ENCODE data around the gene LFNG.

Gene LFNG, protein sequence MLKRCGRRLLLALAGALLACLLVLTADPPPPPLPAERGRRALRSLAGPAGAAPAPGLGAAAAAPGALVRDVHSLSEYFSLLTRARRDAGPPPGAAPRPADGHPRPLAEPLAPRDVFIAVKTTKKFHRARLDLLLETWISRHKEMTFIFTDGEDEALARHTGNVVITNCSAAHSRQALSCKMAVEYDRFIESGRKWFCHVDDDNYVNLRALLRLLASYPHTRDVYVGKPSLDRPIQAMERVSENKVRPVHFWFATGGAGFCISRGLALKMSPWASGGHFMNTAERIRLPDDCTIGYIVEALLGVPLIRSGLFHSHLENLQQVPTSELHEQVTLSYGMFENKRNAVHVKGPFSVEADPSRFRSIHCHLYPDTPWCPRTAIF

DNA sequence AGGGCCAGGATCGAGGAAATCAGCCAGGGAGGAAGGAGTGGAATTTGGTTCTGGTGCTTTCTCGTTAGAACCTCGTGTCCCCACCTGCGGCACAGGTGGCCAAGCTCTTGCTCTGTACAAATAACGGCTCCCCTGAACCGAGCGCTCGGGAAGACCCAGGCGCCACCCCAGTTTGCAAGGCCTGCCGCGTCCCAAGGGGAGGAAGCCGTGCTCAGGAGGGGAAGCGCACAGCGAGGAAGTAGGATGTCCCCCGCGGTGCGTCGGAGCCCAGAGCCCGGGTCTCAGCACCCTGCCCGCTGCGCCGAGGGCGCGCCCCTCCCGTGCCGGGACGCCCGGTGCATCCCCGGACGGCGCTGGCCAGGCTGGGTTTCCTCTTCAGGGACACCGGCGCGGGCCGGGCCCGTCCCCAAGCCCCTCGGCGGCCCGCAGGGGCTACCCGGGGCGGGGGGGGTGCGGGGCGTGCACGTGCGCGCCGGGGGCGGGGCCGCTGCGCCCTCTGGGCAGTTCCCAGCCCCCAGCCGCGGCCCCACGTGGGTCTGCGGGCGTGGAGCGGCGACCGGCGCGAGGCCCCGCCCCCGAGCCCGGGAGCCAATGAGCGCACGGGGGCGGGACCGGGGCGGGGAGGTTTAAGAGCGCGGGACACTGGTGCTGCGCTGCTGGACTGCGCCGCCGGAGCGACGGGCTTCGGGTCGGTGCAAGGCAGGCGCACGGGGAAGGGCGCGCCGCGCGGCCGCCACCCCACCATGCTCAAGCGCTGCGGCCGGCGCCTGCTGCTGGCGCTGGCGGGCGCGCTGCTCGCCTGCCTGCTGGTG lies at the start of gene LFNG:
LFNG (plus strand) TSS at position 656 of the 812 bp plus-strand sequence; CDS start at position 744, 88 bp downstream.
- DNase-seq (ENCODE audit: low read depth in 2 of 2), result peak; percentile 66 to 79

DNA sequence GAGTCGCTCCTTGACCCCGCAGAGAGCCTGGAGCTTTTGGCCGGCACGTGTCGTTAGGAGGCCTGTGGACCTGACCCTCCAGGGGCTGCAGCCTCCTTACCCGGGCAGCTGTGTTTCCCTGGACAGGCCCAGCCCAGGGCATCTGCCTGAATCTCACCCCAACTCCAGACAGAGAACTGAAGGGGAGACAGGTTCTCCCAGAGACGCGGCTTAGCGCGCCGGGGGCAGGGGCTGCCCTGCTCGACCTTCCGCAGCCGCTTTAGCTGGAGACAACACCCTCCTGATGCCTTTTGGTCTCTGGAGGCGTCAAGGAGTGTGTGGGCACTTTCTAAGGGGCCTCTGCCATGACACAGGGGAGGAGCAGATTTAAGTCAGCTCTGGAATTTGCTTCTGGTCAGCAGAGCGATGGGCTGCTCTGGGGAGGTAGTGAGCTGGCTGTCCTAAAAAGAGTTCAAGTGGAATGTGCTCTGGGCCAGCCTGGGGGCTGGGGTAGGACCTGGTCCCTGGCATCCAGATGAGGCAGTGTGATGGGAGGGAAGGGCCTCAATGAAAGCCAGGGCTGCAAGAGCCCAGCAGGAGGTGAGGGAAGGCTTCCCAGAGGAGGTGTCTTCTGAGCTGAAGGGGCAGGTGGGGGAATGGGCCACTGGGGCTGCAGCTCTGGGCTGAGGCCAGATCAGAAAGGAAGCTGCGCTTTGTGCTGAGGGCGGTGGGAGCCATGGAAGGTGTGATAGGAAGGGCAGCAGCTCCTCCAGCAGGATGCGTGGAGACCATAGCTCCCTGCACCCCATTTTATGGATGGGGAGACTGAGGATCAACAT lies 49.2 kb upstream of the LFNG start:
- DNase-seq (ENCODE audit: low read depth in 2 of 2), result no peak

DNA sequence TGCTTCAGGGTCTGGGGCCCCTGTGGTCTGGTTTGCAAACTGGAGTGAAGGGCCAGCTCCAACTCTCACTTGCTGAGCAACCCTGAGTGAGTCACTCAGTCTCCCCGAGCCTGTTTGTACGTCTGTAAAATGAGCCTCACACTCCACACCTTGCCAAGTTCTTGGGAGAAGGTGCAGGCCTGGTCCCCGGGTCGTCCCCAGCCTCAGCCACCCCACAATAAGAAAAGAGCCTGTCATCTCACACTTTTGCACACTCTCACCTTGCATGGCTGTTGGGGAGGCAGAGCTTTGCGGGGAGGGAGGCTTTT lies 48.6 kb upstream of the LFNG start:
- DNase-seq (ENCODE audit: low read depth in 2 of 2), result no peak

- no peak for DNase-seq (ENCODE audit: low read depth in 2 of 2)
Observed at GRCh38 chr7:2471396-2471795, 48.2 kb upstream of the LFNG start.

DNA sequence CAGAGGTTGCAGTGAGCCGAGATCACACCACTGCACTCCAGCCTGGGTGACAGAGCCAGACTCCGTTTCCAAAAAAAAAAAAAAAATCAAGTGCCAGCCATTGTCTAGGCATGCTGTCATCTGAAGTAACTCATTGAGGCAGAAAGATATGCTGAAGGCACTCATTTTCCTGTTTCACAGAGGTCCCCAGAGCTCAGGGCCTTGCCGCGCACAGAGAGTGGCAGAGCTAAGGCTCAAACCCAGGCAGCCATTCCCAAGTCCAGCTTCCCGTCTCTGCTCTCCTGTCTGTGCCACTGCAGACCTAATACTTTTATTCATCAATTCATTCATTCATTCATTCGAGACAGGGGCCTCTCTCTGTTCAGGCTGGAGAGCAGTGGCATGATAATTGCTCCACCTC lies 46.8 kb upstream of the LFNG start:
- DNase-seq (ENCODE audit: low read depth in 2 of 2), result no peak

DNA sequence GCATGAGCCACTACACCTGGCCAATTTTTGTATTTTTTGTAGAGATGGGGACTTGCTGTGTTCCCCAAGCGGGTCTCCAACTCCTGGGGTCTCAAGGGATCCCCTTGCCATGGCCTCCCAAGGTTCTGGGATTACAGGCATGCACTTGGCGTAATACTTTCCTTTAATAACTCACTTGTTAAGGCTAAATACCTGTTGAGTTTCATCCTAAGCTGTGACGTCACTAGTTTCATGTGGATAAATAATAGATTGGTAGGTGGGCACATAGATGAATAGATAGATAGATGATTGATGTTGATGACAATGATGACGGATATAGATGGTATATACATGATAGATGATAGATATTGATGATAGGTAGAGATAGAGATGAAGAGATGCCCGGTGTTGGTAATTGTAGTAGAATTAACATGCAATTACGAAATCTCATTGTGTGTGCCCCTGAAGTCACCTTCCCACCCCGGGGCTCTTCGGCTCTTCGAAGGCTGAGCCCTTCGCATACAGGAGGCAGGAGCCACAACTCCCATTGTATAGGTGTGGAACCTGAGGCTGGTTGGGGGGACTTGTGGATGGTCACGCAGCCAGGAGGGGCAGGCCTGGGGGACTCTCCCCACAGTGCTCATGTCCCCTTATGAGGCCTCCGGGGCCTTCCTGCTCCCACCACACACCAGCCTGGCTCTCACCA lies 45.9 kb upstream of the LFNG start:
- DNase-seq (ENCODE audit: low read depth in 2 of 2), result no peak

GRCh38 chr7:2474224-2474623 lies 45.4 kb upstream of the LFNG start:
- DNase-seq (ENCODE audit: low read depth in 2 of 2), result no peak

GRCh38 chr7:2474813-2475677 lies 44.5 kb upstream of the LFNG start:
- no peak for DNase-seq (ENCODE audit: low read depth in 2 of 2)

- DNase-seq (ENCODE audit: low read depth in 2 of 2), result no peak
Observed at GRCh38 chr7:2475678-2476015, 43.9 kb upstream of the LFNG start.

GRCh38 chr7:2476298-2476697 lies 43.3 kb upstream of the LFNG start, which contains the start of gene GRIFIN:
GRIFIN (minus strand) TSS chr7:2476398; CDS start chr7:2476383, 15 bp downstream.
- DNase-seq (ENCODE audit: low read depth in 2 of 2), result no peak

- no peak for DNase-seq (ENCODE audit: low read depth in 2 of 2)
Observed at GRCh38 chr7:2476776-2477446, 42.7 kb upstream of the LFNG start.

- DNase-seq (ENCODE audit: low read depth in 2 of 2), result peak in 1 of 2 experiments; percentile 37
Observed at GRCh38 chr7:2477447-2478398, 41.9 kb upstream of the LFNG start.

GRCh38 chr7:2478399-2478785 lies 41.2 kb upstream of the LFNG start:
- no peak for DNase-seq (ENCODE audit: low read depth in 2 of 2)

DNA sequence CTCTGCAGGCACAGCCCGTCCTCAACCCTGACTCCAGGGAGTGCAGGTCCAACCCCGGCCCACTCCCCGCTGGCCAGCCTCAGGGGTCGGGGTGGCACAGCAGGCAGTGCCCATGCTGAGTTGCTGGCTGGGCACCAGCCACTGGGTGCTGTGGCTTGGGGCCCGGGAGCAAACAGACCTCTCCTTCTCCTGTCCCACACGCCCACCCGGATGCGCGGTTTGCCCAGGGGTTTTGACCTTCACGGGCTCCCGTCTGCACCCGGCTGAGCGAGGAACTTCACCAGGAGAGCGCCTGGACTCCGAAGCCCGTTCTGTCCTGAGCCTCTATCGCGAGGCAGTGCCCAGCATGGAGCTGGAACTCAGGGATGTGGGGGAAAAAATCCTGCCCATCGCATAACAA lies 40.8 kb upstream of the LFNG start:
- no peak for DNase-seq (ENCODE audit: low read depth in 2 of 2)

DNA sequence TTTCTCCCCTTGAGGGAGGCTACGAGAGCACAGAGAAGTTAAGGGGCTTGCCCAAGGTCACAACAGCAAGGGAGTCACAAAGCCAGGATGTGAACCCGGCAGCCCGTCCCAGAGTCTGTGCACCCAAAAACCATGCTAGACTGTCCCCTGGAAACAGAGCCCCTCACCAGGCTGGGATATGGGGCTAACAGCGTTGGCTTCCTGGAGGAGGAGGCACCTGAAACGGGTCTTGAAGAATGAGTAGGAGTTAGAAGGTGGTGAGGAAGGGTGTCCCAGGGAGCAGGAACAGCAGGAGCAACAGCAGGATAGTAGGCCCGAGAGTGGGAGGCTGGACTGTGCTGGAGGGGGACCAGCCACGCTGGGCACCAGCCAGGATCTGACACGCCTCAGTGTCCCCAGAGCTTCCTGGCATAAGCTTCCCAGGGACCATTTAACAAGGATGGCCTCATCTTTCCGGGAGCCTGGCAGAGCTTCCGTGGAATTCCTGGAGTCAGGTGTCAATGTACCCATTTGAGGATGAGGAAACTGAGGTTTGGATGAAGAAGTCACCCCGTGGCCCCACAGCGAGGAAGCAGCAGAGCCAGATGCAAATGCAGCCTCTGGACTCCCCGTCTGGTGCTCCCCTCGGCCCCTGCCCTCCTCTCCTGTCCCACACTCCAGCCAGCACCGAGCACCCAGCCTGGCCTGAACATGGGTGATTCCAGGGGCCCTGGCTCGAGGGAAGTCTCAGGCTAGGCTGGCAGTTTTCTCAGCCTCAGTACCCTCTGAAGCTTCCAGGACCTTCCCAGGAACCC lies 40.1 kb upstream of the LFNG start:
- no peak for DNase-seq (ENCODE audit: low read depth in 2 of 2)

DNA sequence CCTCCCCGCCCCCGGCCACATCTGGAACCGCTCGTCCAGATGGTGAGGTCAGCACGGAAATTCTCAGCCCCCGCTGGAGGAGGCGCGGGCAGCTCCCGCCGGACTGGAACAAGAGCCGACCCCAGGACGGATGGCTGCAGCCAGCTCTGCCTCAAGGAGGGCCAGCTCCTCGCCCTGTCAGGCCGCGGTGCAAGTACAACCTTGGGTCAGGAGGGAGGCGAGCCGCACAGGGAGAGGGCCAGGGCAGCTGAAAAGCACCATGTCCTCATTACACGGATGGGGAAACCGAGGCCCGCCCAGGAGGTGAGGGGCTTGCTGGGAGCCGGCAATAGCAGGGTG lies 39.5 kb upstream of the LFNG start:
- DNase-seq (ENCODE audit: low read depth in 2 of 2), result no peak

DNA sequence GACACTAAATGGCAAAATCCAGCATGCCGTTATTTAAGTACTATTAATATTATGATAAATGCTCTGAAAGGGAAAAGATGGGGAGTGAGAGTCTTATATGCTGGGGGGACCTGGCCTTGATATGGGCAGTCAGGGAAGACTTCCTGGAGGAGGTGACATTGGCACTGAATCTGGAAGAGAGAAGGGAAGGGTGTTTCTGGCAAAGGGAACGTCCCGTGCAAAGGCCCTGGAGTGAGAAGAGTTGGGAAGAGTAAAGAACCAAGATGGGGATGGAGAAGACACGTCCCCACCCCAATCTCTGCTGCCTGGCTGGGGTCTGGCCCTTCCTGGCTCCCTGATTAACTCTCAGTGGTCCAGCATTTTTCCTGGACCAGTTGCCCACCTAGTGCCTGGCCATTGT lies 38.4 kb upstream of the LFNG start:
- DNase-seq (ENCODE audit: low read depth in 2 of 2), result no peak

DNA sequence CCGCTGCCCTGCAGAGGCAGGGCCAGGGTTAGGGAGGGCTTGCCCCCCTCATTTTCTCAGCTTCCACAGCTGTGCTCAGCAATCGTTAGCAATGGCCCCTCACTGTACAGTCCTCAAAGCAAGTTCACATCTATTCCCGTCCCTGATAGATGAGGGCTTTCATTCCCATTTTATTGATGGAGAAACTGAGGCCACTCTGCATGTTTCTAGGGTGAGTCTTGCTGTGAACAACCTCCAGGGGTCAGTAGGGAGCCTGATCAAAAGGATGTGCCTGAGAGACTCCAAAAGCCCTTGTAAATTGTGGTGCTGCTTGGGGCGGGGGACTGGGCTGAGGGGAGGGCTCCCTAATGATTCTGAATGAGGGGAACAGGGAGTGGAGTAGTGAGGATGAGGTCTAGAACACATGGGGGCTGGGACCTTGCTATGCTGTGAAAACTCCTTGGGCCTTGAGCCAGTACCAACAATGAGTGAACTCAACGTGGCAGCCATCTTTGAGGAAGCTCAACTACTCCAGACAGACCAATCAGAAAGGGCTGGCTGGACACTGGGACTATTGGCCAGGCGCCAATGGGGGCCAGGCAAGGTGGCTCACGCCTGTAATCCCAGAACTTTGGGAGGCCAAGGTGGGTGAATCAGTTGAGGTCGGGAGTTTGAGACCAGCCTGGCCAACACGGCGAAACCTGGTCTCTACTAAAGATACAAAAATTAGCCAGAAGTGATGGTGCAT lies 36.7 kb upstream of the LFNG start:
- no peak for DNase-seq (ENCODE audit: low read depth in 2 of 2)

Data from stimulated activated CD4-positive, alpha-beta T cell treated with anti-CD3 and anti-CD28 coated beads, Interleukin-12 subunit alpha, Interleukin-12 subunit beta, amount 100 ng/mL, for 24 hours (primary cell).